Aorta (tissue), 5 donors: ENCODE results near the gene HSP90AB1. TPM values are rescaled to one million over a fixed set of nuclear protein-coding genes. Genes with fewer than 3 reads are reported as not detected.

Experiments
- ATAC-seq: fragments of 200-7000 bp; cut with Tn5 transposase; one replicate; pipeline ENCODE4 v1.9.1; 2022; ENCODE audit warnings: moderate library complexity; ENCODE audit not compliant: low FRiP score
- DNase-seq, 2 donors: peaks; one replicate each; pipeline ENCODE4 v3.0.0-alpha.2; 2020
- H3K27ac ChIP-seq, 2 donors: one replicate each; pipeline ENCODE4 v1.5.1; 2013; ENCODE audit warnings: low read length in 2 of 2, mild to moderate bottlenecking in 2 of 2, moderate library complexity in 2 of 2, control low read depth in 1 of 2, inconsistent platforms in 1 of 2, low read depth in 1 of 2
- H3K27me3 ChIP-seq, 2 donors: one replicate each; pipeline ENCODE4 v1.6.1; 2013; ENCODE audit warnings: control low read depth in 1 of 2, low read length in 1 of 2, mild to moderate bottlenecking in 1 of 2, moderate library complexity in 1 of 2; ENCODE audit not compliant: insufficient read depth in 2 of 2, control insufficient read depth in 1 of 2
- H3K36me3 ChIP-seq, 2 donors: one replicate each; pipeline ENCODE4 v1.6.1; 2013; ENCODE audit warnings: control low read depth in 1 of 2, low read length in 1 of 2, mild to moderate bottlenecking in 1 of 2; ENCODE audit not compliant: insufficient read depth in 2 of 2, control insufficient read depth in 1 of 2
- H3K4me1 ChIP-seq, 2 donors: one replicate each; pipeline ENCODE4 v1.6.1; 2013; ENCODE audit warnings: low read length in 2 of 2, control low read depth in 1 of 2, mild to moderate bottlenecking in 1 of 2, moderate library complexity in 1 of 2; ENCODE audit not compliant: insufficient read depth in 2 of 2, control insufficient read depth in 1 of 2
- H3K4me3 ChIP-seq, 2 donors: one replicate each; pipeline ENCODE4 v1.5.1; 2013; ENCODE audit warnings: low read length in 2 of 2, control low read depth in 1 of 2, mild to moderate bottlenecking in 1 of 2
- H3K9me3 ChIP-seq: one replicate; pipeline ENCODE4 v1.6.1; 2013; ENCODE audit warnings: mild to moderate bottlenecking, low read length; ENCODE audit not compliant: control insufficient read depth
- WGBS, 2 donors: extraction: QIAGEN DNeasy Blood & Tissue Kit; methylation state at CpG; one replicate each; pipeline ENCODE4 v1.1.7; 2013; 5-methylcytosine and 5-hydroxymethylcytosine counted together
- intact Hi-C, 2 donors: fragments of 100-400 bp; cut with DNase I; formaldehyde crosslinking; loops; one replicate each; pipeline versions ENCODE4 v1.14.2 to v1.15.0; 2022
- polyA plus RNA-seq, 2 donors: library from polyadenylated mRNA; stranded (reverse); fragments of 200-250 nt; gene quantifications; one replicate each; pipeline ENCODE4 v1.2.3, GENCODE V29; 2013
- total RNA-seq, 2 donors: library from RNA; stranded (reverse); fragmentation: NEBNext Ultra II Directional; extraction: Animal tissue kit (Norgen Biotek cat#: 25700); gene quantifications; one replicate each; pipeline ENCODE4 v1.2.1, GENCODE V29; 2021
- donor health status: healthy with polysubstance abuse.
- donor health status: Bipolar disorder and iron deficiency.
- donor health status: DM: no; HTN: no; CAD: no.
- donor health status: DM: no; HTN: no; CAD: no.
- donor health status: DM: yes; HTN: yes; CAD: no.

Gene HSP90AB1
- total and polyA plus RNA-seq, 4 donors = 385 to 636 (median 440) TPM

DNA sequence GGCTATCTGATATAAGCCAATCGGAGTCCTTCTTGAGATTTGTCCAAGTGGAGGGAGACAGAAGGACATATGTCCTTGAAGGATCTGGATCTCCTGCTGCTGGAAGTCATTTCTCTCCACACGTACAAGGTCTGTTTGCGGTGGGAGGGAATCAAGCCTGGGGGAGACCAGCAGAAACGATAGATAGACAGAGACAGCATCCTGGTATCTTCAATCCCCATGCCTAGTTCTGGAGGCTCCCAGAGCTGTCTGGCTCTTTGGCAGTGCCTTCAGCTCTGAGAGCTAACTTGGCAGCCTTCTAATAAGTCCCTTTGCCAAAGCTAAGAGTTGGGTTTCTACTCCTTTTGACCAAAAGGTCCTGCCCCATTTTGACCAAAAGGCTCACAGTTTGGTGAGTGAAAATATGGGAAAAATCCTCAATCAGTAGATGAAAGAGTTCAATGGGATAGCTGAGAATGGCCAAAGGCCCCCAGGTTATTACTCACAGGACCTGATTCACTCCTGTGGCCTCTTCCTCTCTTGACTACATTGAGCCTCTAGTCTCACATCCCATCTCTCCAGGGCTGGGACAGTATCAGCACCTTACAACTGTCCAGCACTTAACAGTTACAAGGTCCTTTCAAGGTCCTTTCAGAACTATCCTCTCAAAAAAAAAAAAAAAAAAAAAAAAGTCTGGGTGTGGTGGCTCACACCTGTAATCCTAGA is 45.9 kb downstream of the HSP90AB1 start:
- no peaks in the 10 kb centered on the region for H3K36me3 ChIP-seq
- no peak overlapping the region for H3K27ac ChIP-seq
- no peak for ATAC-seq
- H3K4me1 ChIP-seq = no peaks in the 10 kb centered on the region
- no peaks in the 10 kb centered on the region for H3K27me3 ChIP-seq
- WGBS, 2 donors = 71 to 78% methylated on average over 4 of the region's 4 CpGs
- H3K9me3 ChIP-seq = no peaks in the 10 kb centered on the region
- intact Hi-C loops = no loop called here
- DNase-seq = peak in 1 of 2 donors; percentile 12
- H3K4me3 ChIP-seq = no peak overlapping the region

DNA sequence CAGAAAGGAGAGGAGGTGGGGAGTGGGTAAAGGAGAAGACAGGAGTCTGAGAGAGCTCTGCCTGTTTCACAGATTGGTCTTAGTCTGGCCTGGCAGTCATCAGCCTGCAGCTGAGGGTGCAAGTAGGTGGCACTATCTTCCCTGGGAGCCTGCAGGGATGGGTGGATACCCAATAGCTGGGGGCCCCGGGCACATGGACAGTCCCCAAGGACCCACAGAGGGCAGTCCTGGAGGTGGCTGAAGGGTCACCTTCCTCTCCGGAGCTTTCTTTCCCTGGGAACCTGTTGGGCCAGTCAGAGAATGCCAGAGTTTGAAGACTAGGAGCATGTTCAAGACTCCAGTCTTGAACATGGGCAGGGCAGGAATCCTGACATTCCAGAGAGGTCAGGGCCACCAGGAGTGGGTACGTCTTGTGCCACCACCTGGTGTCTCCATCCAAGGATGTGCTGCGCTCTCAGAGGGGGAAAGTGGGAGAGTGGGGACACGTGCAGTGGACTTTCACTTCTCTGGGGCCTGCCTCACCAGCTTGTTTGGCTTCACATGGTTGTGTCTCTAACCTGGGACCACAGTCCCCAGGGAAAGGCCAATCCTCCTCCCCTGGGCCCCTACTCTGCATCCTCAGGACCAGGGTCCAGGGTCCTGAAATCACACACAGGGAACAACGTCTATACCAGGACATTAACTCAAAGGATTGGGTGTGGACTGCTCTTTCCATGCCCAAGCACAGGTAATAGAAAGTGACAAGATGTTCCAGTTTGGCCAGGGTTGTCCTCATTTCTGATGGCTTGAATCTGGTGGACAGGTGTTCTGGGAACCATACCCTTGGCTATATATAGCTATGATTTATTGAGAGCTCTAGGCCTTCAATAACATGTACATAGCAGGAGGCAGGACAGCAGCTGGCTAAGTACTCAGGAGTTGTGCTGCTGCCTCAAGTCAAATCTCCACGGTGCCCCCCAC is 48.2 kb downstream of the HSP90AB1 start:
- 69 to 74% methylated on average over 7 of the region's 7 CpGs for WGBS, 2 donors
- H3K4me3 ChIP-seq = no peak overlapping the region
- H3K9me3 ChIP-seq = no peaks in the 10 kb centered on the region
- no peak overlapping the region for H3K27ac ChIP-seq
- H3K36me3 ChIP-seq = no peaks in the 10 kb centered on the region
- intact Hi-C loops = no loop called here
- no peaks in the 10 kb centered on the region for H3K4me1 ChIP-seq
- DNase-seq (peak in 1 of 2 donors; percentile 37), ATAC-seq (no peak)
- no peaks in the 10 kb centered on the region for H3K27me3 ChIP-seq

DNA sequence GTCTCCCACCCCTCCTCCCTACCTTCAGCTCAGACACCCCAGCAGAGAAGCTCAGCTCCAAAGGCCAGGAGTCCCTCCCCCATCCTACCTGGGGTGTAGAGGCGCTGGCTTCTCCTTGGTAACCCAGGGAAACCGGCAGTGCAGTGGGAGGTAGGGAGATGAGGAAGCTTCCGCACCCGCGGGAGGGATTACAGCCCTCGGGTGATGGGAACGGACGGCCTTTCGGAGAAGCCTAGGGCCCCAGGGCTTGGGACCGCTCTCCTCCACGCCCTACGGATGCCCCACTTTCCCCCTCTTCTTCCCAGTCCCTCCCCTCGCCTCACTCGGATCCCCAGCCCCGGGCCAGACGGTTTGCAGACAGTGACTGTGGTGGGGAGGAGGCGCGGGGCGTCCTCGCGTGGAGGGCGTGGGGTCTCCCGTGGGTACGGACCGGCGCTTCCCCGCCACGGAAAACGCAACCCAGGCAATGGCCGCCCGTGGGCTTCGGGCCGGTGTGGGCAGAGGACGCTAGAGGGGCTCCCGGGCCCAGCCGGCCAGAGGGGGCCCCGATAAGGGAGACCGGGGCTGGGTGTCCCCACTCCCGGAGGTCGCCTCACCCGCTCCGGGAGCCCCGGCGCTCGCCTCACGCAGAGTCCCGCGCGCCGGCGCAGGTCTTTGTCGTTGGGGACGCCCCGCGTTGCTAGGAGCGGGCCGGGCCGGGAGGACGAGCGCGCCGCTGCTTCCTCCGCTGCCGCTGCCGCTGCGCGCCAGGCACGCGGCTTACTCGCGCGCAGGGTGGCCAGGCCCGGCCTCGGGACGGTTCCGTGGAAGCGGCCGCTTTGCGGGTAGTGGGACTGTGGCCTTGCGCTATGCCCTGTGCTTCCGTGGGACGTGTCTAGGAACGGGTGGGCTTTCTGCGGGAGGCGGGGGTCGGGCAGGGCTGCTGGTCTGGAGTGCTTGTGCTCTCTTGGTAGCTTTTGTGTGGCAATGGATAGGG is 50.5 kb downstream of the HSP90AB1 start:
- no peaks in the 10 kb centered on the region for H3K9me3 ChIP-seq
- H3K27ac ChIP-seq = no peak overlapping the region
- H3K27me3 ChIP-seq = no peaks in the 10 kb centered on the region
- no peaks in the 10 kb centered on the region for H3K4me1 ChIP-seq
- intact Hi-C loops = no loop called here
- ATAC-seq = peak; percentile 59
- H3K4me3 ChIP-seq = no peak overlapping the region
- WGBS, 2 donors = 0 to 1% methylated on average over 62 to 86 of the region's 86 CpGs
- peak in 1 of 2 donors; percentile 80 for DNase-seq
- H3K36me3 ChIP-seq = peaks cover 0 to 2% of the 10 kb centered on the region in 2 donors

DNA sequence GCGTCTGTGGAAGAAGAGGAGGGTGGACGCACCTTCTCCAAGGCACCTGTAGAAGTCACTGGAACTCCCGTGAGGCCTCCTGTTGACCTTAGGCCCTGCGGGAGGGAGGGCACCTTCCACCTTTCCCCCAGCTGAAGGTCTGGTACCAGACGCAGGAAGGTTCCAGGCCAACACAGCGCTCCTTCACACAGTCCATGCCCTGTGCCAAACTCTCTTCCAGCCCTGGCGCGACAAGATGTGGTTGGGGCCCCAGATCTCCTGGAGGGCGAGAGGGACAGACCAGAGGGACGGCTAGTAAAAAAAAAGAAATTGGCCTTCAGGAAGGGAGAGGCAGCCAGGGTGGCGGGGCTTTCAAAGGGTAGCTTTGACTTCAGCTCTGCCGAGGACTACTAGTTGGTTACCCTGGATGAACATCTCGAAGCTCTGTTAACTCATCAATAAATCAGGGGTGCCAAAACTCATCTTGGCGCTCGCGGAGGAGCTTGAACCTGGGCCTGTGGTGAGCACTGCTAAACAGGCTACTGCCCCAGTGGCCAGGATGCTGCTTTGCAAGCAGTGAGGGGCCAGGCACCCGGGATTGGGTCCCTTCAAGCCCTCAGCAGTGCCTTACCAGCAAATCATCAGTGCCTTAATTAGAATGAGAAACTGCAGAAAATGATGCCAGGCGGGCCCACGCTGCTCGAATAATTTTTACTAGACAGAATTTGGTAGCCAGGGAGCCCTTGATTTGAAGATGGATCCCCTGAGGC is 51.3 kb downstream of the HSP90AB1 start:
- H3K27ac ChIP-seq = no peak overlapping the region
- peaks cover 0 to 2% of the 10 kb centered on the region in 2 donors for H3K36me3 ChIP-seq
- H3K27me3 ChIP-seq = no peaks in the 10 kb centered on the region
- H3K9me3 ChIP-seq = no peaks in the 10 kb centered on the region
- no peaks in the 10 kb centered on the region for H3K4me1 ChIP-seq
- H3K4me3 ChIP-seq = no peak overlapping the region
- intact Hi-C loops = no loop called here
- DNase-seq (peak in 1 of 2 donors; percentile 57), ATAC-seq (no peak)
- 28 to 31% methylated on average over 20 of the region's 20 CpGs for WGBS, 2 donors

DNA sequence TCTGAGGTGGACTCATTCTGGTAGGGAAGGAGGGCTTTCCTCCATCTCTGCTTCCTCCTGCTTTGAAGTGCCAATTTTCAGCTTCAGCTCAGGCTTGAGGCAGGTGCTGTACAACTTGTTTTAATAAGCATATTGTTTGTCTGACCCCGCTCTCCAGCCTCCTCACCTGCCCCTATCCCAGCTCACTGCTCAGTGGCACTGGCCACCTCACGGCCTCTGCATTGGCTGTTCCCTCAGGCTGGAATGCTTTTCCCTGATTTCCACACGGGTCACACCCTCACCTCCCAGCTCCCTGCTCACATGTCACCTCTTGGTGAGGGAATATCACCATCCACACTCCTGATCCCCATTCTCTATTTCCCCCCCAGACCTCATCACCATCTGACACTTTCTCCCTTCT is 52.0 kb downstream of the HSP90AB1 start:
- intact Hi-C loops = no loop called here
- no peaks in the 10 kb centered on the region for H3K9me3 ChIP-seq
- H3K4me3 ChIP-seq = no peak overlapping the region
- WGBS, 2 donors = 86 to 87% methylated on average over 3 of the region's 3 CpGs
- peak in 1 of 2 donors; percentile 44 for DNase-seq
- ATAC-seq = no peak
- H3K27ac ChIP-seq = no peak overlapping the region
- H3K27me3 ChIP-seq = no peaks in the 10 kb centered on the region
- no peaks in the 10 kb centered on the region for H3K4me1 ChIP-seq
- peaks cover 0 to 2% of the 10 kb centered on the region in 2 donors for H3K36me3 ChIP-seq

DNA sequence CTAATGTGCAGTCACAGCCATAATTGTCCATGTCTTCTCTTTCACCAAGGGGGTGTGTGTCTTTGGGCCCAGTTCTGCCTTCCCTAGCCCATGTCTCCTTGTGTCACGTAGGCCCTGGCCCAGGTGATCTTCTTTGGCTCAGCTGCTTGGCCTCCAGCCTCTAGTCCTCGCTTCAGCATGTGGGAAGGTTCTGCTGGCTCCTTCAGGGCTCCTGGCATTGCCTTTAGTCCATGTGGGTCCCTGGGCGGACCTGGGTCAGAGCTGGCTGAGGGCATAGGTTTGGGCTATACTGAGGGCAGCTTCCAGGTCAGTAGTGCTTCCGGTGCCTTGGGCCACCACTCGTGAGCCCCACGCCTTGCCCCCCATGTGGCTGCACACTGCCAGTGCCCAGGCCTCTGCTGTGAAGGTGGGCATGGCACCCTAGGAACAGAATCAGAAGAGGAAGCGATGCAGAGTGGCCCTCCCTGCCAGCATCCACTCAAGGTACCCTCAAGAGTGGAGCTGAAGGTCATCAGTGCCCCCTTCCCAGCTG is 53.5 kb downstream of the HSP90AB1 start:
- Histone ChIP-seq H3K4me3 (no peak overlapping the region), H3K4me1 (no peaks in the 10 kb centered on the region), H3K27me3 (no peaks in the 10 kb centered on the region), H3K27ac (no peak overlapping the region), H3K9me3 (no peaks in the 10 kb centered on the region), H3K36me3 (peaks cover under 1 to 2% of the 10 kb centered on the region in 2 donors)
- intact Hi-C loops = loop anchor here in 1 of 2 donors (5.0 kb wide), 1 partner anchor 33 kb away; the partner anchor contains the start of gene NFKBIE
- DNase-seq (peak in 1 of 2 donors; percentile 44), ATAC-seq (no peak)
- WGBS, 2 donors = 84 to 89% methylated on average over 7 of the region's 7 CpGs

DNA sequence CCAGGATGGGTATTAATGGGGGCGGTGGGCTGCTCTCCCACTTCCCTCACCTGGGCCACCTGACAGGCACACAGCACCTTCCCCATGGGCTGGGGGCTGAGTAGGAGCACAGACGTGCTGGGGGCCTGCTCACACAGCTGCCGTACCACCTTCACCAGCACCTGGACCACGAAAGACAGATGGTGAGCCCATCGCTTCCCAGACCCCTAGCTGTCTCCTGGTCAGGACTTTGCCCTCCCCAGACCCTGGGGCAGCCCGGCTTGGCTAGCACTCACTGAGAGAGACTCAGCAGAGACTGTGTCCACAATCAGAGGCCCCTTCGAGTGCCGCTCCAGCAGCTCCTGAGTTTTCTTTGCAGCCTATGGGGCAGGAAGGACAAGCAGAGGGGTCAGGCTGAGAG is 54.2 kb downstream of the HSP90AB1 start:
- Histone ChIP-seq H3K9me3 (no peaks in the 10 kb centered on the region), H3K27ac (no peak overlapping the region), H3K36me3 (peaks cover 2% of the 10 kb centered on the region in 2 donors), H3K27me3 (no peaks in the 10 kb centered on the region), H3K4me3 (no peak overlapping the region), H3K4me1 (no peaks in the 10 kb centered on the region)
- ATAC-seq (no peak), DNase-seq (peak in 1 of 2 donors; percentile 54)
- intact Hi-C loops = loop anchor here in 1 of 2 donors (5.0 kb wide), 1 partner anchor 34 kb away; the partner anchor contains the start of gene NFKBIE
- 93 to 94% methylated on average over 8 of the region's 8 CpGs for WGBS, 2 donors
